DOHH2 (cell line): ENCODE results near the gene APBA2.

Experiments used
- CTCF ChIP-seq: fragments of 200-600 bp; sonication (generic); IDR thresholded peaks from one replicate; pipeline ENCODE4 v1.5.1; 2014; ENCODE audit warnings: antibody characterized with exemption, mild to moderate bottlenecking, low read depth, low read length; ENCODE audit not compliant: poor library complexity, severe bottlenecking
- EZH2phosphoT487 ChIP-seq: fragments of 200-600 bp; sonication (generic); IDR thresholded peaks from 2 replicates; pipeline ENCODE4 v1.6.1; 2017; ENCODE audit warnings: borderline replicate concordance, mild to moderate bottlenecking, antibody characterized with exemption, low read length, moderate library complexity, mixed read lengths

GRCh38 chr15:28888302-28888894 lies 2.6 kb downstream of the APBA2 start:
- TF ChIP-seq CTCF = no peak
- TF ChIP-seq EZH2phosphoT487 = no peak
